Mesodermal cell (in vitro differentiated cells): ENCODE data around the gene PIGZ.

Source experiments
- H3K27ac ChIP-seq: 2 replicates; pipeline ENCODE4 v1.7.0; 2013; ENCODE audit warnings: mild to moderate bottlenecking, low read depth, low read length, moderate library complexity; ENCODE audit not compliant: severe bottlenecking
- H3K36me3 ChIP-seq: 2 replicates; pipeline ENCODE4 v1.7.1; 2013; ENCODE audit warnings: mild to moderate bottlenecking, low read length, moderate library complexity; ENCODE audit not compliant: control insufficient read depth, insufficient read depth
- H3K4me1 ChIP-seq: one replicate; pipeline ENCODE4 v1.7.1; 2013; ENCODE audit warnings: mild to moderate bottlenecking, low read length; ENCODE audit not compliant: insufficient read depth, control insufficient read depth, poor library complexity, severe bottlenecking
- H3K4me3 ChIP-seq: 2 replicates; pipeline ENCODE4 v1.7.0; 2013; ENCODE audit warnings: low read length, control low read depth, mild to moderate bottlenecking; ENCODE audit not compliant: insufficient read depth, poor library complexity, severe bottlenecking; ENCODE audit errors: extremely low read depth
- H3K9me3 ChIP-seq: 2 replicates; pipeline ENCODE4 v1.7.1; 2013; ENCODE audit warnings: mild to moderate bottlenecking, low read length, moderate library complexity; ENCODE audit not compliant: control insufficient read depth
- WGBS, 2 experiments: methylation state at CpG; one replicate each; pipeline ENCODE4 v1.1.5; 2013; ENCODE audit warnings: missing lambda C conversion rate in 2 of 2; ENCODE audit not compliant: insufficient coverage in 2 of 2; 5-methylcytosine and 5-hydroxymethylcytosine counted together

The PIGZ gene

DNA sequence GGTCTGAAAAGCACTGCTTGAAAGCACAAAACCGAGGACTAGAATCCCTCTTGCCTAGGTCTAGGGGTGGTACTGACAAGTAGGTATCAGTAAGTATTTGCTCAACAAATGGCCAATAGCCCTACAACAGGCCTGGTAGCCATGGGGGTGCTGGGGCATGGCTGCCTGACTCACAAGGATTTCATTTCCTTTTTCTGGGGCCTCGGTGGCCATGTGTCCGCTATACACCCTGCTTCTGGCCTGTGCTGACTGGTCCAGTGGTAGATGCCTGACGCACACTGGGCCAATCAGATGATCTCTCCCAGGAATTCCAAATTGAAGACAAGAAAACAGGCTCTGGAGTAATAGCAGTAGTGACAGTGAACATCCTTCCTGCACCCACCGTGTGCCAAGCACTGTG is 31.6 kb upstream of the PIGZ start:
- Histone ChIP-seq H3K4me3 (no peak overlapping the region), H3K4me1 (no peaks in the 10 kb centered on the region), H3K27ac (no peak overlapping the region), H3K36me3 (no peaks in the 10 kb centered on the region), H3K9me3 (no peaks in the 10 kb centered on the region)
- WGBS, 2 experiments, result 94 to 100% methylated on average over 4 to 5 of the region's 5 CpGs

DNA sequence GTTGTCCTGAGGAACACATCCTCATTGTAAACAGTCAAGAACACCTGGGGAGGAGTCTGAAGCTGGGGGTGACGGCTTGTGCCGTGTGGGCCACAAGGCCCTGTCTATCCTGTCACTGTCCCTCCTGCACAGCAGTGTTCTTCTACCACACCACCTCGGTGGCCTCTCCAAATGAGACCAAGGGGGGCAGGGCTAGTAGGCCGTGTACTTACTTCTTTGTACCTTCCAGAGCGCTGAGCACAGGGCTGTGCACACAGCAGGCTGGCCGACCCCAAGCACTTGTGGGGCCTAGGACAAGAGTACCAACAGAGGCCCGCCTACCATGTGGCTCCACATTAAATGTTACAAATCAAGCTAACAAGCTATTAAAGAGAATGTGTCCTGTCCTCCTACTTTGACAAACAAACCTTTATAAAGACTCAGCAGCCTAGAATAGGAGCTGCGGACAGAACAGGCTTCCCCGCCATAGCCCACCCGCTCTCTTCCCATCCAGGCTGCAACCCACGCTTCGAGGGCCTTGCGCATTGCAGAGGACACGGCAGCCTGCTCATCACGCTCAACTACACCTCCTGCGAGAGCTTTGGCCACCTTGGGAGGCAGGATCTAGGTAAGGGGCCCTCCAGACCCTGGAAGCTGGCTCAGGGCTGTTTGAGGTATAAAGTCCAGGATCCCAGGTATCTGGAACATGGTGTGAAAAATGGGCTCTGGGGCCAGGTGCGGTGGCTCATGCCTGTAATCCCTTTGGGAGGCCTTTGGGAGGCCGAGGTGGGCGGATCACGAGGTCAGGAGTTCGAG is 30.5 kb upstream of the PIGZ start:
- Histone ChIP-seq H3K4me3 (no peak overlapping the region), H3K9me3 (no peaks in the 10 kb centered on the region), H3K4me1 (no peaks in the 10 kb centered on the region), H3K27ac (no peak overlapping the region), H3K36me3 (no peaks in the 10 kb centered on the region)
- 92 to 94% methylated on average over 15 to 19 of the region's 21 CpGs for WGBS, 2 experiments

GRCh38 chr3:196997311-196997710 is 28.7 kb upstream of the PIGZ start:
- Histone ChIP-seq H3K4me3 (no peak overlapping the region), H3K9me3 (no peaks in the 10 kb centered on the region), H3K4me1 (no peaks in the 10 kb centered on the region), H3K27ac (no peak overlapping the region), H3K36me3 (no peaks in the 10 kb centered on the region)
- 88 to 92% methylated on average over 10 to 15 of the region's 15 CpGs for WGBS, 2 experiments

DNA sequence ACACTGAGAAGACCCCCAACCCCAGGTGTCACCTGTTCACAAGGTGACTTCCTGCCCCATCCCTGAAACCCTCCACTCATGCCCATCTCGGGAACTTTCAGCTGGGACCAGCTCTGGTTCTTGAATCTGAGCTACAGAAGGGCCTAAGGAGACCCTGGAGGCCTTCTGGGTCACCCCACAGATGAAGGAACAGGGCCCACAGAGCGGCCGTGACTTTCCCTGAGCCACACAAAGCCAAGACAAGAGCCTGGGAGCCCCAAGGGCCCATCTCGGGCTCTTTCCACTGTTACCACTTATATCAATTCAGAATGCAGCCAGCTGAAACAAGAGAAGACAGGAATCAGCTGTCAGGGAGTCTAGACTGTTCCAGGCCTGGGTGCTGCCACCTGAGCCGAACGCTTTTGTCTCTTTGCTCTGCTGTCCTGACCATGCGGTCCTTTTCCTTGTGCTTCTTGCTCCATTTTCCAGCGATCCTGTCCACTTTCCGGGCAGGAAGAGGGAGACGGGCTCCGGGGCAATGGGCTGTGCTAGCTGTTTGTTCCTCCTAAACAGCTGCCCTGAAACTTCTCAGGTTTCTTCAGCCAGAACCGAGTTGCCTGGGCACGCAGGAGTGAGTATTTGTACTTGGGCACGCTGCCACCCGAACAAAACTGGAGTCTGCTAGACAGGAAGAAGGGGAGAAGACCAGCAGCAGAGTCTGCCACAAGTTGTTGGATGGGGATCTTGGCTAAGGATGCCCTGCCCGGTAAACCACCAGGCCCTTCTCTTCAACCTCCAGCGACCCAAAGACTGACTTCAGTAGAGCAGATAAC is 28.0 kb upstream of the PIGZ start:
- Histone ChIP-seq H3K4me1 (no peaks in the 10 kb centered on the region), H3K27ac (no peak overlapping the region), H3K36me3 (no peaks in the 10 kb centered on the region), H3K4me3 (no peak overlapping the region), H3K9me3 (no peaks in the 10 kb centered on the region)
- WGBS, 2 experiments, result 88 to 89% methylated on average over 15 of the region's 17 CpGs

DNA sequence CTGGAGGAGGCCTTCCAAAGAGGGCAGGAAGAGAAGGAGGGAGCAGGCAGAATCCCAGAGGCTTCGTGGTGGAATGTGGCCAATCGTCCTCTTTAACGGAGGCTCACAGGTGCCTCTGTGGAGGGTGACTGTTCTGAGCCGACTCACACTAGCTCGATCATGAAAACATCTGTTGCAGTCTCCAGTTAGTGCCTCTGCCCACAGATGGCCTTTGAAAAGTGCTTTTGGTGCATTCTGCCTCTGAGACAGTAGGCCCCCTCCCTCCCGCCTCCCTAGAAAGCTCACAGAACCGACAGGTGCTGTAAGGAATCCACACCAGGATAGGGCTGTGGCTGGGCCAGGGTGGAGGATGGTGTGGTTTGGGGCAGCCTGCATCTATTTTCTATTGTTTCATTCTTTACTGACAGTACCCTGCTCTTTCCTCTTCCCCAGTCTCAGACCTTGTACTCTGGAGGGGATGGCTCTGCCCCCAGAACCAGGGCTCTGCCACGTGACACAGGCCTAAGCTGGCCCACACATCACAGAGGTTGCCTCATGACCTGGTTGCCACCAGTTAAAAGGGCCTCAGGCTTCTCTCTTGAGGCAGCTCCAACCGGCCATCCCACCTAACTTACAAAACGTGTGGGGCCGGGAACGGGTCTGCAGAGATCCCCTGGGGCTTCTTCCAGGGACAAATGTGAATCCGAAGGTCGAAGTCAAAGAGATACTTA is 27.2 kb upstream of the PIGZ start:
- H3K27ac ChIP-seq, result no peak overlapping the region
- H3K36me3 ChIP-seq, result no peaks in the 10 kb centered on the region
- H3K9me3 ChIP-seq, result no peaks in the 10 kb centered on the region
- H3K4me3 ChIP-seq, result no peak overlapping the region
- no peaks in the 10 kb centered on the region for H3K4me1 ChIP-seq
- 91 to 94% methylated on average over 8 to 12 of the region's 14 CpGs for WGBS, 2 experiments

GRCh38 chr3:196995027-196995426 is 26.4 kb upstream of the PIGZ start:
- Histone ChIP-seq H3K4me3 (no peak overlapping the region), H3K4me1 (no peaks in the 10 kb centered on the region), H3K9me3 (no peaks in the 10 kb centered on the region), H3K27ac (no peak overlapping the region), H3K36me3 (no peaks in the 10 kb centered on the region)
- WGBS, 2 experiments, result 90 to 94% methylated on average over 10 to 18 of the region's 19 CpGs

- Histone ChIP-seq H3K9me3 (no peaks in the 10 kb centered on the region), H3K36me3 (no peaks in the 10 kb centered on the region), H3K27ac (no peak overlapping the region), H3K4me1 (no peaks in the 10 kb centered on the region), H3K4me3 (no peak overlapping the region)
- 63 to 65% methylated on average over 15 to 16 of the region's 16 CpGs for whole genome bisulfite sequencing, 2 experiments
These were observed 25.4 kb upstream of the PIGZ start for GRCh38 chr3:196994056-196994455.

DNA sequence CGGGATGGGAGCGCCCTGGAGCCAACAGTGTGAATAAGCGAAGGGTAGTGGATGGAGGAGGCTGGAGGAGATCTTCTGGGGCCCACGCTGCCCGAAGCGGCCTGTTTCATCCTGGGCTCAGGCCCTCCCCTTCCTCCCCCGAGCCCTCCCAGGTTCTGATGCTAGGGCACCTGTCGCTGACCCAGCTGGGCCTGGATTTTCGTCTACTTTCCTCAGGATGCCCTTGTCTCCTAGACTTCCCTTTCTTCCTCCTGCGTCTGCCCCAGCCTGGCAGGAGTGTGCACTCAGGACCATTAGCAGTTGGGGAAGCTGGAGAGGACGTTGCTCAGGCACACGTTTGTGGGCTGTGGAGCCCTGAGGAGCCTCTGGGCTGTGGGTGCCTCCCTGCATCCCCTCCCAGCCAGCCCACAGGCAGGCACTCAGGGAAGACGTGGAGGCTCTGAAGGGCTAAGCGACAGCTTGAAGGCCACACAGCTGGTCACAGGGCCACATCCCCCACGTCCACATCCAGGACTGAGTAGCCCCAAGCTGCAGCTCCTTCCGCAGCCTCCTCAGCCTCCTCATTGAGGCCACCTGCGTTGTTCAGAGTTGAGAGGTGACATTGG is 23.9 kb upstream of the PIGZ start:
- no peak overlapping the region for H3K27ac ChIP-seq
- H3K9me3 ChIP-seq, result no peaks in the 10 kb centered on the region
- H3K36me3 ChIP-seq, result no peaks in the 10 kb centered on the region
- H3K4me3 ChIP-seq, result no peak overlapping the region
- WGBS, 2 experiments, result 95 to 96% methylated on average over 11 to 14 of the region's 17 CpGs
- peaks cover 5% of the 10 kb centered on the region for H3K4me1 ChIP-seq

- Histone ChIP-seq H3K4me3 (no peak overlapping the region), H3K36me3 (no peaks in the 10 kb centered on the region), H3K9me3 (no peaks in the 10 kb centered on the region), H3K4me1 (peaks cover 5% of the 10 kb centered on the region), H3K27ac (no peak overlapping the region)
- 87 to 95% methylated on average over 18 to 27 of the region's 28 CpGs for WGBS, 2 experiments
These were observed 23.2 kb upstream of the PIGZ start for GRCh38 chr3:196991581-196992460.

GRCh38 chr3:196990601-196991007 is 22.0 kb upstream of the PIGZ start:
- WGBS, 2 experiments, result 89 to 96% methylated on average over 9 to 10 of the region's 10 CpGs
- H3K4me1 ChIP-seq, result peaks cover 5% of the 10 kb centered on the region
- no peaks in the 10 kb centered on the region for H3K36me3 ChIP-seq
- H3K4me3 ChIP-seq, result no peak overlapping the region
- H3K9me3 ChIP-seq, result no peaks in the 10 kb centered on the region
- H3K27ac ChIP-seq, result no peak overlapping the region
